H1 (cell line): ENCODE results near the gene COX19. TPM values are rescaled to one million over a fixed set of nuclear protein-coding genes. Genes with fewer than 3 reads are reported as not detected.

Experiments
- polyA plus RNA-seq, 7 experiments: library from polyadenylated mRNA; depleted of rRNA in 3 of 7; stranded (reverse) in 5 of 7; unstranded in 2 of 7; fragments of >200 nt in 5 of 7; fragments of 200-250 nt in 2 of 7; gene quantifications; 1 replicate in 5 of 7; 2 replicates in 1 of 7; 4 replicates in 1 of 7; pipeline versions ENCODE4 v1.2.1 to v1.2.3, GENCODE V29; 2011 to 2013; ENCODE audit warnings: missing spikeins in 2 of 7, mixed read lengths in 2 of 7
- total RNA-seq: library from RNA; stranded (reverse); fragmentation: NEBNext Ultra II Directional; extraction: Animal tissue kit (Norgen Biotek cat#: 25700); gene quantifications from 2 replicates; pipeline ENCODE4 v1.2.1, GENCODE V29; 2021
- TF ChIP-seq, protein P1 (sequence below): IDR thresholded peaks from 2 replicates; pipeline ENCODE4 v1.6.1; 2012; ENCODE audit warnings: low read length, inconsistent platforms

Gene COX19
- total and polyA plus RNA-seq, 2 of the 8 experiments (the other 6 are each of a cell fraction or from before 2014, with no cell fraction given), result 3.9 to 7.9 TPM

DNA sequence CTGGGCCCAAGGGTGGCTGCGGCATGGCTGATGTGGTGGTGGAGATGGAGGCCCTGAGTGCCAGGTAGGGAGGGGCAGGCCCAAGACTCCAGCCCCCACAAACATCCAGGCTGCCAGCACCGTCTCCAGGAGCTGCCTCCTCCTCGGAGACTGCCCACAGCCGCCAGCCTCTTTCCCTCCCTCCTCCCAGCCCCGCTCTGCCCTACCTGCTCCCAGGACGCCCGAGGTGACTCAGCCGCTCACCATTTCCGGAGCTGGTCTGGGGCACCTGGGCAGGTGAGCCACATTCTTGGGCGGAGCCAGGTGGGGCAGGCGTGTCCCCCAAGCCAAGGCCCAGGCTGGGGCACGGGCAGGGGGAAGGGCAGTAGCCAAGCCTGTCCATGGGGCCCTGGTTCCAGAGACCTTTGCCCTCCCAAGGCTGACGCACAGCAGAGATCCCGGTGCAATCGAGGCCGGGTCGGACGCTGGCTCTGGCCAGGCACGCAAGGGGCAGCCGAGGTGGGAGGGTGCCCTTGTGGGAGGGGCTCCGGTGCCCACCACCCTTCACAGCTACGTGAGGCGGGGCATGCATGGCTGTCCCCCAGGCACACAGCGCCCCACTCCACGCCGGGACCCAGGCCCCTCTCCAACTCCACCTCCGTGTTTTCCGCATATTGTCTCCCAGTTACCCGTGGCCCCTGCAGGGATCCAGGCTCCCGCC, 29.6 kb downstream of the COX19 start (continued):
- TF ChIP-seq, protein P1, sequence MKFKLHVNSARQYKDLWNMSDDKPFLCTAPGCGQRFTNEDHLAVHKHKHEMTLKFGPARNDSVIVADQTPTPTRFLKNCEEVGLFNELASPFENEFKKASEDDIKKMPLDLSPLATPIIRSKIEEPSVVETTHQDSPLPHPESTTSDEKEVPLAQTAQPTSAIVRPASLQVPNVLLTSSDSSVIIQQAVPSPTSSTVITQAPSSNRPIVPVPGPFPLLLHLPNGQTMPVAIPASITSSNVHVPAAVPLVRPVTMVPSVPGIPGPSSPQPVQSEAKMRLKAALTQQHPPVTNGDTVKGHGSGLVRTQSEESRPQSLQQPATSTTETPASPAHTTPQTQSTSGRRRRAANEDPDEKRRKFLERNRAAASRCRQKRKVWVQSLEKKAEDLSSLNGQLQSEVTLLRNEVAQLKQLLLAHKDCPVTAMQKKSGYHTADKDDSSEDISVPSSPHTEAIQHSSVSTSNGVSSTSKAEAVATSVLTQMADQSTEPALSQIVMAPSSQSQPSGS, result no peak
